WTC11 (cell line): ENCODE results near the gene KCND3.

Experiments used
- ZNF671 ChIP-seq: fragments of 250-450 bp; sonication (Bioruptor Pico); IDR thresholded peaks from 2 replicates; pipeline ENCODE4 v1.8.0; 2021; ENCODE audit warnings: mild to moderate bottlenecking
- TF ChIP-seq, protein P1 (sequence below): fragments of 200-600 bp; IDR thresholded peaks from 2 replicates; pipeline ENCODE4 v1.8.0; 2022; ENCODE audit warnings: antibody characterized with exemption

- TF ChIP-seq, protein P1, sequence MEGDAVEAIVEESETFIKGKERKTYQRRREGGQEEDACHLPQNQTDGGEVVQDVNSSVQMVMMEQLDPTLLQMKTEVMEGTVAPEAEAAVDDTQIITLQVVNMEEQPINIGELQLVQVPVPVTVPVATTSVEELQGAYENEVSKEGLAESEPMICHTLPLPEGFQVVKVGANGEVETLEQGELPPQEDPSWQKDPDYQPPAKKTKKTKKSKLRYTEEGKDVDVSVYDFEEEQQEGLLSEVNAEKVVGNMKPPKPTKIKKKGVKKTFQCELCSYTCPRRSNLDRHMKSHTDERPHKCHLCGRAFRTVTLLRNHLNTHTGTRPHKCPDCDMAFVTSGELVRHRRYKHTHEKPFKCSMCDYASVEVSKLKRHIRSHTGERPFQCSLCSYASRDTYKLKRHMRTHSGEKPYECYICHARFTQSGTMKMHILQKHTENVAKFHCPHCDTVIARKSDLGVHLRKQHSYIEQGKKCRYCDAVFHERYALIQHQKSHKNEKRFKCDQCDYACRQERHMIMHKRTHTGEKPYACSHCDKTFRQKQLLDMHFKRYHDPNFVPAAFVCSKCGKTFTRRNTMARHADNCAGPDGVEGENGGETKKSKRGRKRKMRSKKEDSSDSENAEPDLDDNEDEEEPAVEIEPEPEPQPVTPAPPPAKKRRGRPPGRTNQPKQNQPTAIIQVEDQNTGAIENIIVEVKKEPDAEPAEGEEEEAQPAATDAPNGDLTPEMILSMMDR = no peak
- TF ChIP-seq ZNF671 (CRISPR knock-in tag) = no peak
These were observed 94.5 kb downstream of the KCND3 start for GRCh38 chr1:111895017-111895416.
